OCI-LY3 (cell line): ENCODE measurements around the gene ABCC8.

Experiments used
- H2AFZ ChIP-seq: fragments of 200-600, 300-600 bp; shearing (Covaris generic); 2 replicates; pipeline ENCODE4 v1.6.0; 2014; ENCODE audit warnings: antibody characterized with exemption, low read depth, low read length
- H3K27ac ChIP-seq: fragments of 200-600, 300-600 bp; sonication (generic); 2 replicates; pipeline ENCODE4 v1.5.1; 2014; ENCODE audit warnings: mild to moderate bottlenecking, low read length, moderate library complexity, mixed read lengths
- H3K27me3 ChIP-seq: fragments of 200-600, 300-600 bp; sonication (generic); 2 replicates; pipeline ENCODE4 v1.6.1; 2014; ENCODE audit warnings: low read depth, low read length, mixed read lengths
- H3K36me3 ChIP-seq: fragments of 200-600, 300-600 bp; sonication (generic); replicated peaks from 2 replicates; pipeline ENCODE3; 2014; ENCODE audit warnings: low read depth, low read length, mixed read lengths
- H3K4me1 ChIP-seq: fragments of 300-600, 200-600 bp; sonication (generic); 2 replicates; pipeline ENCODE4 v1.6.1; 2014; ENCODE audit warnings: low read length, mixed read lengths
- H3K4me2 ChIP-seq: fragments of 200-600, 300-600 bp; sonication (generic); 2 replicates; pipeline ENCODE4 v1.6.1; 2014; ENCODE audit warnings: low read length, mixed read lengths
- H3K4me3 ChIP-seq: fragments of 300-600, 200-600 bp; sonication (generic); 2 replicates; pipeline ENCODE4 v1.5.1; 2014; ENCODE audit warnings: antibody characterized with exemption, mild to moderate bottlenecking, low read length, moderate library complexity
- H3K79me2 ChIP-seq: fragments of 300-600, 200-600 bp; shearing (Covaris generic); 2 replicates; pipeline ENCODE4 v1.6.1; 2014; ENCODE audit warnings: mild to moderate bottlenecking, low read length, mixed read lengths
- H3K9ac ChIP-seq: fragments of 300-600, 200-600 bp; shearing (Covaris generic); 2 replicates; pipeline ENCODE4 v1.6.0; 2014; ENCODE audit warnings: mild to moderate bottlenecking, low read length, moderate library complexity
- H3K9me3 ChIP-seq: fragments of 200-600, 300-600 bp; shearing (Covaris generic); 2 replicates; pipeline ENCODE4 v1.6.1; 2014; ENCODE audit warnings: low read length, mixed read lengths; ENCODE audit not compliant: insufficient read depth
- H4K20me1 ChIP-seq: fragments of 200-600, 300-600 bp; sonication (generic); 2 replicates; pipeline ENCODE4 v1.6.1; 2016; ENCODE audit warnings: low read length, mixed read lengths; ENCODE audit not compliant: insufficient read depth
- EZH2phosphoT487 ChIP-seq: fragments of 200-600 bp; shearing (Covaris generic); IDR thresholded peaks from 2 replicates; pipeline ENCODE4 v1.6.1; 2018; ENCODE audit warnings: antibody characterized with exemption, mixed run types, low read depth
- TF ChIP-seq, protein P1 (sequence below): fragments of 200-600, 300-600 bp; sonication (generic); IDR thresholded peaks from 2 replicates; pipeline ENCODE4 v1.5.1; 2014; ENCODE audit warnings: antibody characterized with exemption, low read length, low read depth

ABCC8 gene

DNA sequence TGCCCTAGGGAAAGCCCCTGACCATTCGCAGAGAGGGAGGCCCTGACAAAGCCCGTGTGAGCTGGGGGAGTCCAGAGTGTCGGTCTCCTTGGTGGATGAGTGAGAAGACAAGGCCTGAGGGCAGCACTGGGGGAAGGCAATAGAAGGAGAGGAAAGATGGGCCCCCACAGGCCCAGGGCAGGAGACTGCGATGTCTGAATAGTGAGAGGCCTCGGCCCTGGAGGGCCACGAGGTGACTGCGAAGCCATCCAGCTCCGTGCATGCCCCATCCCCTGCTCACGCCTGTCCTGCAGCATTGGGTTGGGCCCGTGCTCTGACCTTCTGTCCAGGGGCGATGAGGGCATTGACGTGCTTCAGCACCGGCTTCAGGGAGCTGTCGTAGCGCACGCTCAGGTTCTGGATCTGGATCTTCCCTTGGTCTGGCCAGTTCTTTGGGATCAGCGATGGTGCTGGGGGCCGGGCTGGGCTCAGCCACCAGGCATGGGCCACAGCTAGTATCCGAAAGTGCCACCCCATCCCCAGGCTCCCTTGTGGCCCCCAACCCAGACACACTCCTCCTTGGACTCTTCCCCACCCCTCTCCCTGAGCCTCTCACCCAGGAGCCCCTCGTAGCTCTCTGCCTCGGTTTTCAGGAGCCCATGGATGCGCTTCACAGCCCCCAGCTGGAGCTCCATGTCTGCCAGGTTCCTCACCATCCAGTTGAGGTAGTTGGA lies 79.9 kb downstream of the ABCC8 start:
- Histone ChIP-seq H3K27ac (no peak overlapping the region), H3K4me1 (peaks cover 19% of the 10 kb centered on the region), H4K20me1 (no peaks in the 10 kb centered on the region), H3K9ac (no peak overlapping the region), H3K9me3 (no peaks in the 10 kb centered on the region), H3K27me3 (no peaks in the 10 kb centered on the region), H3K4me2 (no peak overlapping the region), H2AFZ (no peak overlapping the region), H3K79me2 (no peaks in the 10 kb centered on the region), H3K36me3 (no peaks in the 10 kb centered on the region), H3K4me3 (no peak overlapping the region)
- no peak for TF ChIP-seq EZH2phosphoT487
- TF ChIP-seq, protein P1, sequence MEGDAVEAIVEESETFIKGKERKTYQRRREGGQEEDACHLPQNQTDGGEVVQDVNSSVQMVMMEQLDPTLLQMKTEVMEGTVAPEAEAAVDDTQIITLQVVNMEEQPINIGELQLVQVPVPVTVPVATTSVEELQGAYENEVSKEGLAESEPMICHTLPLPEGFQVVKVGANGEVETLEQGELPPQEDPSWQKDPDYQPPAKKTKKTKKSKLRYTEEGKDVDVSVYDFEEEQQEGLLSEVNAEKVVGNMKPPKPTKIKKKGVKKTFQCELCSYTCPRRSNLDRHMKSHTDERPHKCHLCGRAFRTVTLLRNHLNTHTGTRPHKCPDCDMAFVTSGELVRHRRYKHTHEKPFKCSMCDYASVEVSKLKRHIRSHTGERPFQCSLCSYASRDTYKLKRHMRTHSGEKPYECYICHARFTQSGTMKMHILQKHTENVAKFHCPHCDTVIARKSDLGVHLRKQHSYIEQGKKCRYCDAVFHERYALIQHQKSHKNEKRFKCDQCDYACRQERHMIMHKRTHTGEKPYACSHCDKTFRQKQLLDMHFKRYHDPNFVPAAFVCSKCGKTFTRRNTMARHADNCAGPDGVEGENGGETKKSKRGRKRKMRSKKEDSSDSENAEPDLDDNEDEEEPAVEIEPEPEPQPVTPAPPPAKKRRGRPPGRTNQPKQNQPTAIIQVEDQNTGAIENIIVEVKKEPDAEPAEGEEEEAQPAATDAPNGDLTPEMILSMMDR: no peak

DNA sequence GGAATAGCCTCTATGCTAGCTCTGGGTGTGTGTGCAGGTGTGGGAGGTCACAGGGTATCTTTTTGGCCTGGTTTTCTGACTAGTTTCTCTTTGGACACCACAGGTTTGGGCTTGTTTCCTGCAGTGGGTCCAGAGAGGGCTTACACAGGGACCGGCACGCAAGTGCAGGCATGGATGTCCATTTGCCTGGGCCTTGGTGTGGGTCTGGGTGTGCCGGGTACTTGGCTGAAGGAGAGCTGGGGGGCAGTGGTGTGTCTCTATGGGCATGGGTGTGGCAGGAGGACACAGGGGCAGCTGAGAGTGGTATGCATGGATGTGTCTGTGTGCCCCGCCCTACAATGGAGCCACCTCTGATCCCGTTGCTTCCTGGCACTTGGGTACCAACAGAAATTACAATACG lies 80.7 kb downstream of the ABCC8 start:
- no peak overlapping the region for H3K9ac ChIP-seq
- no peak for TF ChIP-seq EZH2phosphoT487
- TF ChIP-seq, protein P1: no peak
- no peak overlapping the region for H3K4me2 ChIP-seq
- no peak overlapping the region for H3K4me3 ChIP-seq
- H3K79me2 ChIP-seq: no peaks in the 10 kb centered on the region
- H3K9me3 ChIP-seq: no peaks in the 10 kb centered on the region
- no peak overlapping the region for H3K27ac ChIP-seq
- no peaks in the 10 kb centered on the region for H3K36me3 ChIP-seq
- H3K4me1 ChIP-seq: peaks cover 22% of the 10 kb centered on the region
- no peak overlapping the region for H2AFZ ChIP-seq
- H4K20me1 ChIP-seq: no peaks in the 10 kb centered on the region
- H3K27me3 ChIP-seq: 0 out of 2 replicates have a peak, but pooled peaks cover 4% of the 10 kb centered on the region

DNA sequence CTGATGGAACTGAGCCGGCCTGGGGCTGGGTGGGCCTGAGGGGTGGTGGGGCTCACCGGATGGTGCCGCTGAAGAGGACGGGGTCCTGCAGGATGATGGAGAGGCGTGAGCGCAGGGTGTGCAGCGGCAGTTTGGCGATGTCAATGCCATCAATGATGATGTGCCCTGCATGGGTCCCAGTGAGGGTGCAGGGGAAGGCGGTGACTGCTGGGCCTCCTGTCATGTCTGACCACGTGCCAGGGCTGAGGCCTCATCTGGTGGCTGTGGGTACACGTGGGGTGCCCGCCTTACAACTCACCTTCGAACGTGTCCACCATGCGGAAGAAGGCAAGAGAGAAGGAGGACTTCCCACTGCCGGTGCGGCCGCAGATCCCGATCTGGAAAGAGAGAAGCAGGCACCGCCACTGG lies 81.1 kb downstream of the ABCC8 start:
- Histone ChIP-seq H3K27ac (no peak overlapping the region), H3K9me3 (no peaks in the 10 kb centered on the region), H3K36me3 (no peaks in the 10 kb centered on the region), H3K4me1 (peaks cover 18% of the 10 kb centered on the region), H3K4me3 (no peak overlapping the region), H4K20me1 (no peaks in the 10 kb centered on the region), H3K9ac (no peak overlapping the region), H2AFZ (no peak overlapping the region), H3K4me2 (no peak overlapping the region), H3K27me3 (0 out of 2 replicates have a peak, but pooled peaks cover 4% of the 10 kb centered on the region), H3K79me2 (no peaks in the 10 kb centered on the region)
- no peak for TF ChIP-seq EZH2phosphoT487
- TF ChIP-seq, protein P1: no peak

DNA sequence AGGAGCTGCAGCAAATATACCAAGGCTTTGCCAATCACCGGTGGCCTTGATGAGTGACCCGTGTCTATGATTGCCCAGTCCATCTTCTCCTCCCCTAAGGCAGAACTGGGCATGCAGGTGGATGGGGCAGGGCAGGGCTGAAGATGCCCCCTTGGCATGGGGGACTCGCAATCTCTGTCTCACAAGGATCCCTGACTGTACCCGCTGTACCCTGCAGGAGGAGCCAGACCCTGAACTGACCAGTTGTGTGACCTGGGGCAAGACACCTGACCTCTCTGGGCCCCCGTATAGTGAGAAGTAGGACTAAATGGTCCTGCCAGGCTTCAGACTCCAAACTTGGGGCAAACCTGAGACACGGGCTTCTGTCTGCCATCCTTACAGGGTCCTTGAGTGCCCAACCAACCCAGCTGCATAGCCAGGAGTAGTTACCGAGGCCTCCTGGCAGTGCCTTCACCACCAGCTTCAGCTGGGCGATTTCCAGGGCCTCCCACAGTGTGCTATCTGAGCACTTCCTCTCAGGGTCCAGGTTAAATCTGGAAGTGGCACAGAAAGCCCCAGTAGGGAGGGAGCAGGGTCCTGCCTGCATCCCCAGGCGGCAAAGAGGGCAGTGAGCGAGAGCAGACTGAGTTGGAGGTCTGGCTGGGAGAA lies 81.8 kb downstream of the ABCC8 start:
- no peaks in the 10 kb centered on the region for H3K79me2 ChIP-seq
- H3K4me2 ChIP-seq: no peak overlapping the region
- no peaks in the 10 kb centered on the region for H3K36me3 ChIP-seq
- H3K4me3 ChIP-seq: no peak overlapping the region
- H3K27ac ChIP-seq: no peak overlapping the region
- no peaks in the 10 kb centered on the region for H4K20me1 ChIP-seq
- TF ChIP-seq, protein P1: no peak
- no peak for TF ChIP-seq EZH2phosphoT487
- H3K9ac ChIP-seq: no peak overlapping the region
- H3K9me3 ChIP-seq: no peaks in the 10 kb centered on the region
- peaks cover 11% of the 10 kb centered on the region for H3K27me3 ChIP-seq
- peaks cover 16% of the 10 kb centered on the region for H3K4me1 ChIP-seq
- no peak overlapping the region for H2AFZ ChIP-seq
